ENCODE data around the gene DOCK10. TPM values are rescaled to one million over a fixed set of nuclear protein-coding genes. Genes with fewer than 3 reads are reported as not detected.
"Not testable (repeated sequence)": the region's sequence is repeated elsewhere in the genome, so short reads cannot be mapped to it uniquely, and the experiment has no call there.

The DOCK10 gene
- total RNA-seq, 1 donor from 2014 or later = 15.2 TPM

DNA sequence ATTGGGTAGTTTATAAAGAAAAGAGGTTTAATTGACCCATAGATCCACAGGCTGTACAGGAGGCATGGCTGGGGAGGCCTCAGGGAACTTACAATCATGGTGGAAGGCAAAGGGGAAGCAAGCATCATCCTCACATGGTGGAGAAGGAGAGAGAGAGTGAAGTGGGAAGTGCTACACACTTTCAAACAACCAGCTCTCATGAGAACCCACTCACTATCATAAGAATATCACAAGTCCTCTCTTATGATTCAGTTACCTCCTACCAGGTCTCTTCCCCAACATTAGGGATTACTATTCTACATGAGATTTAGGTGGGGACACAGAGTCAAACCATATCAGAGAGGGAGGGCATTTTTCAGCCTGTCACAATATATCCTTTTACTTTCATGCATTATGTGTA is 22.7 kb upstream of the DOCK10 start:
- Mint-ChIP-seq H3K27ac (ENCODE audit: unreplicated experiment) (no peak overlapping the region), H3K9me3 (ENCODE audit: unreplicated experiment) (peaks cover 5% of the 10 kb centered on the region), H3K27me3 (ENCODE audit: unreplicated experiment) (no peaks in the 10 kb centered on the region), H3K36me3 (ENCODE audit: unreplicated experiment) (no peaks in the 10 kb centered on the region), H3K4me1 (ENCODE audit: unreplicated experiment) (no peaks in the 10 kb centered on the region), H3K4me3 (ENCODE audit: unreplicated experiment) (no peak overlapping the region)
- no peak for TF ChIP-seq CTCF (IDR thresholded peaks at IDR 0.05)
- DNase-seq (ENCODE audit: extremely low spot score, unreplicated experiment) = no peak

GRCh38 chr2:225064362-225064761 is 22.1 kb upstream of the DOCK10 start:
- Mint-ChIP-seq H3K9me3 (ENCODE audit: unreplicated experiment) (peaks cover 5% of the 10 kb centered on the region), H3K36me3 (ENCODE audit: unreplicated experiment) (no peaks in the 10 kb centered on the region), H3K27me3 (ENCODE audit: unreplicated experiment) (no peaks in the 10 kb centered on the region), H3K4me1 (ENCODE audit: unreplicated experiment) (no peaks in the 10 kb centered on the region), H3K4me3 (ENCODE audit: unreplicated experiment) (no peak overlapping the region), H3K27ac (ENCODE audit: unreplicated experiment) (no peak overlapping the region)
- no peak for TF ChIP-seq CTCF (IDR thresholded peaks at IDR 0.05)
- DNase-seq (ENCODE audit: extremely low spot score, unreplicated experiment) = no peak

DNA sequence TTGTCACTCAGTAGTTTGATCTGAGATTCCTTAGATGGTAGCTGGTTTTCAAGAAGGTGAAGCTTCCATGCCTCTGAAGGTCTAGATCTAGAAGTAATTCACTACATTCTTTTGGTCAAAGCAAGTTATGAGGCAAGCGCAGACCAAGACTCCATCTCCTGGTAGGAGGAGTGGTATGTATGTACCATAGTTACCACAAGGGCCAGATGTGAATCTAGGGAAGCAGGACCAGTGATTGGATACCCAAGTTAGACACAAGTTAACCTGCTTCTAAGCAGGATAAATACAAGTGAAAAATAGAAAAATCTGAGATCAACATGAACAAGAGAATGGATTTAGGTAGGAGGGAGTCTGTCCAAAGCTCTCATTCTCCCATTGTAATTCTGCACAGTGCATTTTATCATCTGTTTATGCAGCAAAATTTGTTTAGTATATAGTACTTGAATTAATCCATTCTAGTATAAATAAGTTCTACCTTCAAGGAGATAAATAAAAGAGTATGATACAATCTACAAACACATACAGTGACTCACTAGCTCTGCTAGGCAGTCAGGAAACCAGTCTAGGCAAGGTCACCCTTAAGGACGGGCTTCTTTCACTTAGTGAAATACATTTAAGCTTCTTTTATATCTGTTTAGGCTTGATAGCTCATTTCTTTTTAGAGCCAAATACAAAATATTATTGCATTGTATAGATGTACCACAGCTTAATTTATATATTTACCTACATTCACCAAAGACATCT is 14.2 kb upstream of the DOCK10 start:
- Mint-ChIP-seq H3K27me3 (ENCODE audit: unreplicated experiment) (no peaks in the 10 kb centered on the region), H3K9me3 (ENCODE audit: unreplicated experiment) (peaks cover 5% of the 10 kb centered on the region), H3K36me3 (ENCODE audit: unreplicated experiment) (no peaks in the 10 kb centered on the region), H3K4me1 (ENCODE audit: unreplicated experiment) (no peaks in the 10 kb centered on the region), H3K4me3 (ENCODE audit: unreplicated experiment) (no peak overlapping the region), H3K27ac (ENCODE audit: unreplicated experiment) (no peak overlapping the region)
- no peak for TF ChIP-seq CTCF (IDR thresholded peaks at IDR 0.05)
- DNase-seq (ENCODE audit: extremely low spot score, unreplicated experiment) = no peak

GRCh38 chr2:225055714-225056113 is 13.4 kb upstream of the DOCK10 start:
- H3K4me3 Mint-ChIP-seq (ENCODE audit: unreplicated experiment) = no peak overlapping the region
- H3K36me3 Mint-ChIP-seq (ENCODE audit: unreplicated experiment) = no peaks in the 10 kb centered on the region
- no peaks in the 10 kb centered on the region for H3K4me1 Mint-ChIP-seq (ENCODE audit: unreplicated experiment)
- TF ChIP-seq CTCF (IDR thresholded peaks at IDR 0.05) = no peak
- H3K9me3 Mint-ChIP-seq (ENCODE audit: unreplicated experiment) = peaks cover 5% of the 10 kb centered on the region
- no peaks in the 10 kb centered on the region for H3K27me3 Mint-ChIP-seq (ENCODE audit: unreplicated experiment)
- no peak for DNase-seq (ENCODE audit: extremely low spot score, unreplicated experiment)
- H3K27ac Mint-ChIP-seq (ENCODE audit: unreplicated experiment) = no peak overlapping the region

GRCh38 chr2:225052703-225053102 is 10.4 kb upstream of the DOCK10 start:
- Mint-ChIP-seq H3K9me3 (ENCODE audit: unreplicated experiment) (no peaks in the 10 kb centered on the region), H3K4me1 (ENCODE audit: unreplicated experiment) (no peaks in the 10 kb centered on the region), H3K4me3 (ENCODE audit: unreplicated experiment) (no peak overlapping the region), H3K36me3 (ENCODE audit: unreplicated experiment) (no peaks in the 10 kb centered on the region), H3K27ac (ENCODE audit: unreplicated experiment) (no peak overlapping the region), H3K27me3 (ENCODE audit: unreplicated experiment) (no peaks in the 10 kb centered on the region)
- no peak for TF ChIP-seq CTCF (IDR thresholded peaks at IDR 0.05)
- no peak for DNase-seq (ENCODE audit: extremely low spot score, unreplicated experiment)

- H3K4me3 Mint-ChIP-seq (ENCODE audit: unreplicated experiment); H3K4me1 Mint-ChIP-seq (ENCODE audit: unreplicated experiment); H3K27me3 Mint-ChIP-seq (ENCODE audit: unreplicated experiment); DNase-seq (ENCODE audit: extremely low spot score, unreplicated experiment); H3K9me3 Mint-ChIP-seq (ENCODE audit: unreplicated experiment); H3K36me3 Mint-ChIP-seq (ENCODE audit: unreplicated experiment); H3K27ac Mint-ChIP-seq (ENCODE audit: unreplicated experiment): not testable (repeated sequence)
Measured at GRCh38 chr2:225047502-225047901, 5.2 kb upstream of the DOCK10 start.

All from osteocyte (in vitro differentiated cells).